CD4-positive, alpha-beta T cell (primary cell): ENCODE results near the gene TBC1D24. TPM values are rescaled to one million over a fixed set of nuclear protein-coding genes. Genes with fewer than 3 reads are reported as not detected.

Source experiments
- ATAC-seq: fragments of 200-7000 bp; cut with Tn5 transposase; one replicate; pipeline ENCODE4 v1.10.0; 2022; ENCODE audit warnings: mild to moderate bottlenecking; ENCODE audit not compliant: poor library complexity
- CTCF ChIA-PET: fragments of 350-600 bp; sonication (Branson Sonifier 250); formaldehyde crosslinking; loops from one replicate; lab custom pipeline; 2021; ENCODE audit warnings: antibody characterized with exemption, inconsistent platforms; lab: Charles Lee
- POLR2A ChIA-PET: fragments of 350-600 bp; sonication (Branson Sonifier 250); formaldehyde crosslinking; loops from one replicate; lab custom pipeline; 2021; ENCODE audit warnings: antibody characterized with exemption, inconsistent platforms; lab: Charles Lee
- DNase-seq, 14 experiments: peaks; one replicate each; pipeline ENCODE4 v3.0.0-alpha.2; 2013 to 2020; ENCODE audit warnings: mixed read lengths in 2 of 14
- H3K27ac ChIP-seq, 2 donors: one replicate each; pipeline versions ENCODE4 v1.5.1 to v1.7.0; 2013; ENCODE audit warnings: low read length in 2 of 2, low read depth in 1 of 2, mild to moderate bottlenecking in 1 of 2
- H3K27me3 ChIP-seq, 2 experiments: 1 replicate in 1 of 2; 2 replicates in 1 of 2; pipeline versions ENCODE4 v1.6.1 to v1.7.0; 2013; ENCODE audit warnings: low read length in 2 of 2, control low read depth in 1 of 2, mild to moderate bottlenecking in 1 of 2, moderate library complexity in 1 of 2; ENCODE audit not compliant: insufficient read depth in 2 of 2, control insufficient read depth in 1 of 2
- H3K36me3 ChIP-seq: one replicate; pipeline ENCODE4 v1.6.1; 2013; ENCODE audit warnings: low read length, control low read depth; ENCODE audit not compliant: insufficient read depth
- H3K4me1 ChIP-seq: one replicate; pipeline ENCODE4 v1.6.1; 2013; ENCODE audit warnings: low read length, control low read depth; ENCODE audit not compliant: insufficient read depth
- H3K4me3 ChIP-seq: one replicate; pipeline ENCODE4 v1.5.1; 2013; ENCODE audit warnings: mild to moderate bottlenecking, low read length, moderate library complexity
- H3K9me3 ChIP-seq, 2 experiments: 1 replicate in 1 of 2; 2 replicates in 1 of 2; pipeline versions ENCODE4 v1.6.1 to v1.7.0; 2013; ENCODE audit warnings: low read length in 2 of 2, mild to moderate bottlenecking in 2 of 2, control low read depth in 1 of 2, moderate library complexity in 1 of 2; ENCODE audit not compliant: control insufficient read depth in 1 of 2, insufficient read depth in 1 of 2
- H3K27ac Mint-ChIP-seq: one replicate; pipeline ENCODE4 v1.8.0; 2020; ENCODE audit warnings: mixed read lengths
- H3K27me3 Mint-ChIP-seq: one replicate; pipeline ENCODE4 v1.8.0; 2021; ENCODE audit warnings: mixed read lengths
- H3K36me3 Mint-ChIP-seq: one replicate; pipeline ENCODE4 v1.8.0; 2021; ENCODE audit warnings: low read depth, mixed read lengths
- H3K4me1 Mint-ChIP-seq: one replicate; pipeline ENCODE4 v1.8.0; 2021; ENCODE audit warnings: low read depth, mixed read lengths
- H3K4me3 Mint-ChIP-seq: one replicate; pipeline ENCODE4 v1.8.0; 2020; ENCODE audit warnings: mild to moderate bottlenecking, mixed read lengths
- H3K9me3 Mint-ChIP-seq: one replicate; pipeline ENCODE4 v1.8.0; 2020; ENCODE audit warnings: mixed read lengths
- intact Hi-C, 2 experiments: fragments of 100-400 bp; cut with DNase I in 1 of 2; cut with micrococcal nuclease in 1 of 2; formaldehyde crosslinking; loops; one replicate each; pipeline versions ENCODE4 v1.15.1 to v1.9.0; 2023 to 2025; cut with DNase I, micrococcal nuclease
- total RNA-seq, 174 experiments: library from RNA in 2 of 174; stranded (reverse) in 2 of 174; gene quantifications; one replicate each; pipeline ENCODE4 v1.2.3 and lab custom pipeline; 2021 to 2026
- TF ChIP-seq, protein P1 (sequence below): fragments of 200-600 bp; IDR thresholded peaks from one replicate; pipeline ENCODE4 v1.8.0; 2022; ENCODE audit warnings: antibody characterized with exemption, mild to moderate bottlenecking

The TBC1D24 gene
- total RNA-seq, 2 experiments from 2014 or later: 1.2 to 2.1 TPM

DNA sequence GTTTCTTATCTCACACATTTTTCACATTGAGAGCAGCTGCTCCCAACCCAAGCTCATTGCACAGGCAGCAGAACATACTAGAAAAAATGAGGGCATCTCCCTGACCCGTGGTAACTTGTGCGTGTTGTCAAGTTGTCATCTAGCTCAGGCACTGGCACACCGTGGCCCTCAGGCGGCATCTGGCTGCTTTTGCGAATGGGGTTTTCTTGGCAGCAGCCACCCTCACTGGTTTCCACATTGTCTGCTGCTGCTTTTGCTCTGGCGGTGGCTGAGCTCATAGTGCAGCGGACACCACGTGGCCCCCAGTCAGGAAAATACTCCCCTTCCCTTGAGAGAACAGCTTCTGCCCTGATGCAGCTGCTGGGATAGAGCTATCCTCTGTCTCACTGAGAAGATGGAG lies 24.4 kb upstream of the TBC1D24 start:
- ATAC-seq (no peak), DNase-seq (no peak)
- POLR2A ChIA-PET: no interaction called here
- no peaks in the 10 kb centered on the region for H3K27me3 ChIP-seq
- CTCF ChIA-PET: no interaction called here
- Mint-ChIP-seq H3K4me3 (no peak overlapping the region), H3K36me3 (peaks cover 27% of the 10 kb centered on the region), H3K27ac (no peak overlapping the region), H3K27me3 (no peaks in the 10 kb centered on the region), H3K4me1 (no peaks in the 10 kb centered on the region), H3K9me3 (no peaks in the 10 kb centered on the region)
- no peaks in the 10 kb centered on the region for H3K9me3 ChIP-seq
- H3K36me3 ChIP-seq: peaks cover 25% of the 10 kb centered on the region
- no peaks in the 10 kb centered on the region for H3K4me1 ChIP-seq
- intact Hi-C loops: no loop called here
- TF ChIP-seq, protein P1, sequence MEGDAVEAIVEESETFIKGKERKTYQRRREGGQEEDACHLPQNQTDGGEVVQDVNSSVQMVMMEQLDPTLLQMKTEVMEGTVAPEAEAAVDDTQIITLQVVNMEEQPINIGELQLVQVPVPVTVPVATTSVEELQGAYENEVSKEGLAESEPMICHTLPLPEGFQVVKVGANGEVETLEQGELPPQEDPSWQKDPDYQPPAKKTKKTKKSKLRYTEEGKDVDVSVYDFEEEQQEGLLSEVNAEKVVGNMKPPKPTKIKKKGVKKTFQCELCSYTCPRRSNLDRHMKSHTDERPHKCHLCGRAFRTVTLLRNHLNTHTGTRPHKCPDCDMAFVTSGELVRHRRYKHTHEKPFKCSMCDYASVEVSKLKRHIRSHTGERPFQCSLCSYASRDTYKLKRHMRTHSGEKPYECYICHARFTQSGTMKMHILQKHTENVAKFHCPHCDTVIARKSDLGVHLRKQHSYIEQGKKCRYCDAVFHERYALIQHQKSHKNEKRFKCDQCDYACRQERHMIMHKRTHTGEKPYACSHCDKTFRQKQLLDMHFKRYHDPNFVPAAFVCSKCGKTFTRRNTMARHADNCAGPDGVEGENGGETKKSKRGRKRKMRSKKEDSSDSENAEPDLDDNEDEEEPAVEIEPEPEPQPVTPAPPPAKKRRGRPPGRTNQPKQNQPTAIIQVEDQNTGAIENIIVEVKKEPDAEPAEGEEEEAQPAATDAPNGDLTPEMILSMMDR: no peak
- no peak overlapping the region for H3K4me3 ChIP-seq
- H3K27ac ChIP-seq: no peak overlapping the region

DNA sequence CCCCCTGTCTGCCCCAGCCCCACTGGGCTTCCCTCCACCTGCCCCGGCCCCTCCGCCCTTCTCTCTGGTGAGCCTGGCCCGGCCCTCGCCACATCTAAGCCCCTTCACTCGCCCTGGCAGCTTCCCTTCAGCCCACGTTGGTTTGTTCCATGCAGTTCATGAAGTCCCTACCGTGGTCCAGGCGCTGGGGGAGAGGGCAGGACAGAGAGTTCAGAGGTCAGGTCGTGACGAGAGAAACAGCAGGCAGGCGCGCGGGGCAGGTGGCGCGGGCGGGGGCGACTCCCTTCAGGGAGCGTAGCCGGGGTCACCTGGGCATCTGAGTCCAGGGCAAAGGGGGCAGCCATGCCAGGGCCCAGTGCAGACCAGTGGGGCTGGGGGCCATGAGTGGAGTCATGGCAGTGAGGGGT lies 23.9 kb upstream of the TBC1D24 start:
- CTCF ChIA-PET: no interaction called here
- no peak overlapping the region for H3K27ac Mint-ChIP-seq
- no peak overlapping the region for H3K4me3 Mint-ChIP-seq
- ATAC-seq (no peak), DNase-seq (no peak)
- peaks cover 27% of the 10 kb centered on the region for H3K36me3 Mint-ChIP-seq
- Histone ChIP-seq H3K36me3 (peaks cover 24% of the 10 kb centered on the region), H3K4me3 (no peak overlapping the region), H3K27me3 (no peaks in the 10 kb centered on the region), H3K4me1 (no peaks in the 10 kb centered on the region), H3K9me3 (no peaks in the 10 kb centered on the region), H3K27ac (no peak overlapping the region)
- POLR2A ChIA-PET: no interaction called here
- H3K4me1 Mint-ChIP-seq: no peaks in the 10 kb centered on the region
- TF ChIP-seq, protein P1: no peak
- H3K27me3 Mint-ChIP-seq: no peaks in the 10 kb centered on the region
- intact Hi-C loops: no loop called here
- H3K9me3 Mint-ChIP-seq: no peaks in the 10 kb centered on the region

DNA sequence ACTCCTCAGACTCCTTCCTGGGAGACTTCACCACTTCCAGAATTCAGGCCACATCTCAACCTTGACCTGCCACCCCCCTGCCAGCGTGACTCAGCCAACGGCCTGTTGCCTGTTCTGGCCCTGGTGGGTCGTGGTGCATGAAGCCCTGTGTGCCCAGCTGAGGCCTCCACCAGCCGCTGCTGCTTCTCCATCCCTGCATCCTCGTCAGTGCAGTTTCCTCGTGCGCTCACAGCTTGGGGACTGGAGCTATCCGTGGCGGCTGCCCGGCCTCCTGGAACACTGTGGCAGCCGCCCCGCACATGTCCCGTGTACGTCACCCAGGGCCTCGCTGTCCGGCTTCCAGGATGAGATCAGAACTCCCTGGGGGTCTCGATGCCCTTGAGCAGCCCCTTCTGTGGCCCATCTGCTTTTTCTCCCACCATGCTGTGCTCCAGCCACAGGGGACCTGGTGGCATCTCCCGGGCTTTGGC lies 23.0 kb upstream of the TBC1D24 start:
- Mint-ChIP-seq H3K27ac (no peak overlapping the region), H3K36me3 (peaks cover 21% of the 10 kb centered on the region), H3K4me1 (no peaks in the 10 kb centered on the region), H3K4me3 (no peak overlapping the region), H3K9me3 (no peaks in the 10 kb centered on the region), H3K27me3 (no peaks in the 10 kb centered on the region)
- H3K36me3 ChIP-seq: peaks cover 21% of the 10 kb centered on the region
- ChIA-PET CTCF (no interaction called here), POLR2A (no interaction called here)
- H3K27me3 ChIP-seq: no peaks in the 10 kb centered on the region
- no peak overlapping the region for H3K4me3 ChIP-seq
- no peaks in the 10 kb centered on the region for H3K4me1 ChIP-seq
- intact Hi-C loops: no loop called here
- DNase-seq: no peak
- H3K9me3 ChIP-seq: no peaks in the 10 kb centered on the region
- no peak overlapping the region for H3K27ac ChIP-seq
- ATAC-seq: no peak
- TF ChIP-seq, protein P1: no peak
